Parathyroid adenoma (tissue), 2 donors: ENCODE measurements around the gene GLIPR2.

Source experiments
- H2AFZ ChIP-seq: fragments of 300-600 bp; sonication (generic); one replicate; pipeline ENCODE4 v1.7.0; 2017; ENCODE audit warnings: antibody characterized with exemption, mild to moderate bottlenecking
- H3K27ac ChIP-seq: fragments of 300-600 bp; sonication (generic); one replicate; pipeline ENCODE4 v1.7.0; 2017
- H3K27me3 ChIP-seq: fragments of 300-600 bp; sonication (generic); one replicate; pipeline ENCODE4 v1.7.0; 2017; ENCODE audit warnings: low read length; ENCODE audit not compliant: control insufficient read depth, insufficient read depth
- H3K36me3 ChIP-seq: fragments of 300-600 bp; sonication (generic); one replicate; pipeline ENCODE4 v1.7.0; 2017; ENCODE audit warnings: low read length; ENCODE audit not compliant: control insufficient read depth, insufficient read depth
- H3K4me1 ChIP-seq: fragments of 300-600 bp; sonication (generic); one replicate; pipeline ENCODE4 v1.7.0; 2017; ENCODE audit warnings: control low read depth
- H3K4me2 ChIP-seq: fragments of 300-600 bp; sonication (generic); one replicate; pipeline ENCODE4 v1.7.0; 2017; ENCODE audit warnings: low read length
- H3K4me3 ChIP-seq: fragments of 300-600 bp; sonication (generic); one replicate; pipeline ENCODE4 v1.7.0; 2017; ENCODE audit warnings: low read depth, low read length
- H3K79me2 ChIP-seq: fragments of 300-600 bp; sonication (generic); one replicate; pipeline ENCODE4 v1.7.0; 2017; ENCODE audit warnings: control low read depth
- H3K9ac ChIP-seq: fragments of 300-600 bp; sonication (generic); one replicate; pipeline ENCODE4 v1.7.0; 2017; ENCODE audit warnings: mild to moderate bottlenecking
- H3K9me3 ChIP-seq: fragments of 300-600 bp; sonication (generic); one replicate; pipeline ENCODE4 v1.7.0; 2017; ENCODE audit warnings: low read length; ENCODE audit not compliant: control insufficient read depth
- TF ChIP-seq, protein P1 (sequence below): fragments of 300-600 bp; sonication (generic); IDR thresholded peaks from one replicate; pipeline ENCODE4 v1.7.0; 2017; ENCODE audit warnings: antibody characterized with exemption, mild to moderate bottlenecking
- donor health status: primary hyperparathyroidism.

GLIPR2 gene

DNA sequence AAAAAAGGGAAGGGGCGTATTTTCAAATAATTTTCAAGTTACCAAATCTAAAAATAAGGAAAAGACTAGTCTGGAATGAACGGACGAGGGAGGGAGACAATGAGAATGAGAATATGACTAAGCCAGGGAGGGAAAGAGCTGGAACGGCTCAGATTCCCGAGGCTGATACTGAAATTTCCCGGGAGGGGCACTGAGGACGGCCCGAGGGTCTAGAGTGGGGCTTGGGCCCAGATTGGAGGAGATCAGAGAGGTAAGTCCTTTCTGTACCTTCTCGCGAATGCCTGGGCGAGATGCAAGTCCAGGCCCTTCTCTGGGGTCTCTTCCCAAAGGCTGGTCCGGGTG lies 29.3 kb downstream of the GLIPR2 start:
- Histone ChIP-seq H3K9ac (no peak overlapping the region), H3K79me2 (no peaks in the 10 kb centered on the region), H3K4me3 (no peak overlapping the region), H3K4me1 (no peaks in the 10 kb centered on the region), H3K36me3 (no peaks in the 10 kb centered on the region), H3K27me3 (no peaks in the 10 kb centered on the region), H3K4me2 (no peak overlapping the region), H3K27ac (no peak overlapping the region), H3K9me3 (no peaks in the 10 kb centered on the region), H2AFZ (no peak overlapping the region)
- TF ChIP-seq, protein P1, sequence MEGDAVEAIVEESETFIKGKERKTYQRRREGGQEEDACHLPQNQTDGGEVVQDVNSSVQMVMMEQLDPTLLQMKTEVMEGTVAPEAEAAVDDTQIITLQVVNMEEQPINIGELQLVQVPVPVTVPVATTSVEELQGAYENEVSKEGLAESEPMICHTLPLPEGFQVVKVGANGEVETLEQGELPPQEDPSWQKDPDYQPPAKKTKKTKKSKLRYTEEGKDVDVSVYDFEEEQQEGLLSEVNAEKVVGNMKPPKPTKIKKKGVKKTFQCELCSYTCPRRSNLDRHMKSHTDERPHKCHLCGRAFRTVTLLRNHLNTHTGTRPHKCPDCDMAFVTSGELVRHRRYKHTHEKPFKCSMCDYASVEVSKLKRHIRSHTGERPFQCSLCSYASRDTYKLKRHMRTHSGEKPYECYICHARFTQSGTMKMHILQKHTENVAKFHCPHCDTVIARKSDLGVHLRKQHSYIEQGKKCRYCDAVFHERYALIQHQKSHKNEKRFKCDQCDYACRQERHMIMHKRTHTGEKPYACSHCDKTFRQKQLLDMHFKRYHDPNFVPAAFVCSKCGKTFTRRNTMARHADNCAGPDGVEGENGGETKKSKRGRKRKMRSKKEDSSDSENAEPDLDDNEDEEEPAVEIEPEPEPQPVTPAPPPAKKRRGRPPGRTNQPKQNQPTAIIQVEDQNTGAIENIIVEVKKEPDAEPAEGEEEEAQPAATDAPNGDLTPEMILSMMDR: no peak

DNA sequence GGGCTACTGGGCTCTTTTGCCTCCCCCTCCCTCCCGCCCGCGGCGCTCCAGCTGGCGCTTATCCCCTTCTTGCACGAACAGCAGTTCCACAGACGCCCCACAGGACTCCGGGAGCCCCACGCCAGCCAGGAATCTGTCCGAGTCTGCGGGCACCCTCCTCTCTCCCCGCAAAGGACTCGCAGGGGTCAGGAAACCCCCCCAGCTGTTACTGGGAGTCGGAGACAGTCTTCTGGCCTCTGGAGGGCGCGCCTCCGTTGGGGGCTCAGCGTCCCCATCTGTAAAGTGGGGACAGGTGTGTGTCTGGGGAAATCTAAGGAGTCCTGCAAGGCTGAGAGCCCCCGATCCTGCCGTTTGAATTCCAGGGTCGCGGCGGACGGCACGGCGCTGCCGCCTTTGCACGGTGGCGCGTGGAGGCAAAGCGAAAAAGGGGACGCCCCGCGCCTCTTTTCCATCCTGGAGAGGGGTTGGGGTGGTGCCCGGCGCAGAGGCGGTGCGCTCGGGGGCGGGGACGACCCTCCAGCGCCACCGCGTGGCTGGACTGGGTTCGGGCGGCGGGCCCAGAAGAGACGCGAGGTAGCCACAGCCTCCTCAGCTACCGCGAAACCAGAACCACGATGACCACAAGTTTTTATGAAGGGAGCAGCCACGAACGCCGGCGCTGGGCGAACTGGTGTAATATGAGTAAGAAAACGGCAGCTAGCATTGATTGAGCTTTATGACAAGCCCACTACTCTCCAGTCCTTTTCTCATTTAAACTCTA lies 29.8 kb downstream of the GLIPR2 start:
- H3K27me3 ChIP-seq: no peaks in the 10 kb centered on the region
- H3K36me3 ChIP-seq: no peaks in the 10 kb centered on the region
- no peak overlapping the region for H3K27ac ChIP-seq
- peak overlapping the region; percentile 55 for H3K4me2 ChIP-seq
- no peaks in the 10 kb centered on the region for H3K4me1 ChIP-seq
- peak overlapping the region; percentile 74 for H2AFZ ChIP-seq
- H3K79me2 ChIP-seq: no peaks in the 10 kb centered on the region
- TF ChIP-seq, protein P1: peak; percentile 78
- H3K9me3 ChIP-seq: no peaks in the 10 kb centered on the region
- no peak overlapping the region for H3K9ac ChIP-seq
- H3K4me3 ChIP-seq: no peak overlapping the region

DNA sequence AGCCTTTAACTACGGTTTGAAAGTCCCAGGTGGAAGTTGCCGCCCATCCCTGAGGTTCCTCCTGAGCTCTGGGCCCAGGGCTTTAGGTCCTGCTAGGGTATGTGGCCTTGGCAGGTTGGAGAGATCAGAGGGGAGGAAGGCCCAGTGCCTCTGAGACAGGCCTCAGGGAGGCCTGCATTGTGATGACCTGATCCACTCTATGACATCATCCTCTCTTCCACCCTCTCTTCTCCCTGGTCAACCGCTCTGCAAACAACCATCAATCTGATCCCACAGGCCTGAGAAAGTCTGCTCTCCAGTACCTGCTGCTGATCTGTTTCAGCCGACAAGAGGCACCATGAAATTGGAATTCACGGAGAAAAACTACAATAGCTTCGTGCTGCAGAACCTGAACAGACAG lies 32.6 kb downstream of the GLIPR2 start, which contains the start of gene CCIN:
Gene CCIN (plus strand): TSS at position 223 of the 400 bp plus-strand sequence. CDS start 115 bp downstream, at position 338.
- H3K27ac ChIP-seq: no peak within 1 kb of the TSS
- H3K79me2 ChIP-seq: no peaks in the 10 kb centered on the region
- no peak within 1 kb of the TSS for H3K9ac ChIP-seq
- H3K4me1 ChIP-seq: no peaks in the 10 kb centered on the region
- no peak within 1 kb of the TSS for H2AFZ ChIP-seq
- H3K27me3 ChIP-seq: no peaks in the 10 kb centered on the region
- no peaks in the 10 kb centered on the region for H3K36me3 ChIP-seq
- TF ChIP-seq, protein P1: no peak
- H3K4me2 ChIP-seq: no peak within 1 kb of the TSS
- H3K9me3 ChIP-seq: no peaks in the 10 kb centered on the region
- H3K4me3 ChIP-seq: no peak within 1 kb of the TSS

DNA sequence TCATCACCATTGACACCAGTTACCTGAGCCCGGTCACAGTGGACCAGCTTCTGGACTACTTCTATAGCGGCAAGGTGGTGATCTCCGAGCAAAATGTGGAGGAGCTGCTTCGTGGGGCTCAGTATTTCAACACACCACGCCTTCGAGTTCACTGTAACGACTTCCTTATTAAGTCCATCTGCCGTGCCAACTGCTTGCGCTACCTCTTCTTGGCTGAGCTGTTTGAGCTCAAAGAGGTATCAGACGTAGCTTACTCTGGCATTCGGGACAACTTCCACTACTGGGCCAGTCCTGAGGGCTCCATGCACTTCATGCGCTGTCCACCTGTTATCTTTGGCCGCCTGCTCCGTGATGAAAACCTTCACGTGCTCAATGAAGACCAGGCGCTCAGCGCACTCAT lies 33.2 kb downstream of the GLIPR2 start:
- no peaks in the 10 kb centered on the region for H3K9me3 ChIP-seq
- H3K36me3 ChIP-seq: no peaks in the 10 kb centered on the region
- H2AFZ ChIP-seq: no peak overlapping the region
- H3K4me2 ChIP-seq: no peak overlapping the region
- no peaks in the 10 kb centered on the region for H3K79me2 ChIP-seq
- no peak overlapping the region for H3K4me3 ChIP-seq
- H3K27me3 ChIP-seq: no peaks in the 10 kb centered on the region
- TF ChIP-seq, protein P1: no peak
- no peak overlapping the region for H3K9ac ChIP-seq
- no peak overlapping the region for H3K27ac ChIP-seq
- no peaks in the 10 kb centered on the region for H3K4me1 ChIP-seq

DNA sequence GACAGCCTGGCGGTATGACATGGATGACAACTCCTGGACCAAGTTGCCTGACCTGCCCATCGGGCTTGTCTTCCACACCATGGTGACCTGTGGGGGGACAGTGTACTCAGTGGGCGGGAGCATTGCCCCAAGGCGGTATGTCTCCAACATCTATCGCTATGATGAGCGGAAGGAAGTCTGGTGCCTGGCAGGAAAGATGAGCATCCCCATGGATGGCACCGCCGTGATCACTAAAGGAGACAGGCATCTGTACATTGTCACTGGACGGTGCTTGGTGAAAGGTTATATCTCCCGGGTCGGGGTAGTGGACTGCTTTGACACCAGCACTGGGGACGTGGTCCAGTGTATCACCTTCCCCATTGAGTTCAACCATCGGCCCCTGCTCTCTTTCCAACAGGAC lies 34.0 kb downstream of the GLIPR2 start:
- Histone ChIP-seq H3K4me1 (no peaks in the 10 kb centered on the region), H3K9ac (no peak overlapping the region), H3K36me3 (no peaks in the 10 kb centered on the region), H3K27ac (no peak overlapping the region), H2AFZ (no peak overlapping the region), H3K4me2 (no peak overlapping the region), H3K79me2 (no peaks in the 10 kb centered on the region), H3K9me3 (no peaks in the 10 kb centered on the region), H3K27me3 (no peaks in the 10 kb centered on the region), H3K4me3 (no peak overlapping the region)
- TF ChIP-seq, protein P1: no peak
